Measurements from ENCODE around the gene MRTFA.

- no peak for TF ChIP-seq POLR2A (IDR thresholded peaks at IDR 0.05; ENCODE audit: low read depth, low read length)
- TF ChIP-seq POLR2AphosphoS5 (IDR thresholded peaks at IDR 0.05; ENCODE audit: low read depth, low read length) = no peak
- no peak for TF ChIP-seq TAF1 (IDR thresholded peaks at IDR 0.05; ENCODE audit: low read depth, low read length)
These were observed 174.1 kb downstream of the MRTFA start for GRCh38 chr22:40462195-40462984.
